GM21576 (cell line): Measurements from ENCODE around the gene RFXANK.
"Not testable (repeated sequence)": the region's sequence is repeated elsewhere in the genome, so short reads cannot be mapped to it uniquely, and the experiment has no call there.

Experiments
- ATAC-seq: cut with Tn5 transposase; IDR thresholded peaks from one replicate; pipeline ENCODE4 v1.9.1; 2021; ENCODE audit warnings: mild to moderate bottlenecking, moderate library complexity; ENCODE audit not compliant: unreplicated experiment

The RFXANK gene

DNA sequence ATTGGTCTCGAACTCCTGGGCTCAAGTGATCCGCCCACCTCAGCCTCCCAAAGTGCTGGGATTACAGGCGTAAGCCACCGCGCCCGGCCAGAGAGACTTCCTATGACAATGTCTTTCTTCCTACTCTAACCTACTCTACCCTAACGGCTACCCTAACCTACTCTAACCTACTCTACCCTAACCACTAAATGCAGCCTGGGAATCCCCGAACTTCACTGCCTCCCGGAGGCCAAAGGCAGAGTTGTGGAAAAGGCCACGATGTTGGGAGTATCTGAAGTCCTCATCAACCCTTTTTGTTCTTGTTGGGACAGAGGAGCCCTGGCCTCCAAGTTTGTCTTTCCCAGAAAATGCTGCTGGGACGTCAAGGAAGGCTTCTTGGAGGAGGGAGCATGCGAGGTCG lies 12.1 kb downstream of the RFXANK start:
- no peak for ATAC-seq

DNA sequence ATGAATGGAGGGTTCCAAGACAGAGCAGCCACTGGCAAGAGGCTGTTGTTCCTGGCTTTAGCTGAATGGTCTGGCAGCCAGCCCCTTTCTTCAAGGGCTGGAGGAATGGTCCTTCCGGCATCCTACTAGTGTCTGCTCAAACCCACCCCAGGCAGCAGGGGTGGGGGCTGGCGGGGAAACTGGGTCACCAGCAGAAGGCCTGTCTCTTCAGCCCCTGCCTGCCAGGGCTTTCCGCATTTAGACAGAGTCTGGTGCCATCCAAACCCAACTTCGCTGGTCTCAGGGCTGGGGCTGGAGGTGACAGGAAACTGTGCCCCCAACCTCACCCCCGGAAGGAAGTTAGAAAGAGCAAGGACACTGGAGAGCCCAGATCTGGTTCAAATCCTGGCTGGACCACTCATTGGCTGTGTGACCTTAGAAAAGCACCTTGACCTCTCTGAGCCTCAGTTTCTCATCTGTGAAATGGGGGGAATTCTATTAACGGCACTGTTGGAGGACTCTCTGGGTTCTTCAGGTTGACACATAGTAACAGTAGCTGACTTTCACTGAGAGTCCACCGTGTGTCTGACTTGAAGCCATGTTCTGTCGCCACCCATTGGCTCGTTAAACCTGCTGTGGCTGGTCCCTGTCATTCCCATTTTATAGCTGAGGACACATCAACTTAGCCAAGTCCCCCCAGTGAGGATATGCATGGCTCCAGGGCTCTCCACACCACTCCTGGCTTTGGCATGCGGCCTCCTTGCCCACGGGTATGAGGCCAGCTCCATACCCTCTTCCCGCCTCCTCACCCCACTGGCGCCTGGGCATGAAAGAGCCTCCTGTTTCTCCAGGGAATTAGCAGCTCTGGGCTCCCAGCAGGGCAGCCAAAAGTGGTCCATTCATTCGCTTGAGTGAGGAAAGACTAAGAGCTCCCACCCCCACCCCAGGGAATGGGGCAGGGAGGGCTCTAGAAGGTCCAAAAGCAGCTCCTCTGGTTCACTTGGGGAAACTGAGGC lies 13.7 kb downstream of the RFXANK start:
- no peak for ATAC-seq

DNA sequence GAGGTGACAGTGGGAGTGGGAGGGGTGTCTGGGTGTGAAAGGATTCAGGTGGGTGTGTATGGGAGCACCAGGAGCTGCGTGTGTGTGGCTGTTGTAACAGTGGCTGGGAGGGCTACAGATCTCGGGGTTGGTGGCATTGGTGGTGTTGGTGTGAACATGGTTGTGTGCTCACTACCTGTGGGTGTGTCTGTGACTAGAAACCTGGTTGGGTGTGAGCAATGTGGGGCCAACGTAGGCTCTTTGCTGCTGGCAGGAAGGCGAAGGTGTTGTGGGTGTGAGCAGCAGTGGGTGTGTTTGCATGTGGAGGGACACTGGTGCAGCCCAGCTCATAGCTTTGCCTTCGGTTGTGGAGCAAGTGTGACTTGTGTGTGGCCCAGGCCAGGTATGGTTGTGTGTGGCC lies 14.9 kb downstream of the RFXANK start:
- ATAC-seq = no peak

- no peak for ATAC-seq
Observed at GRCh38 chr19:19207637-19208572, 15.8 kb downstream of the RFXANK start.

GRCh38 chr19:19209372-19209771 lies 17.3 kb downstream of the RFXANK start:
- ATAC-seq = no peak

DNA sequence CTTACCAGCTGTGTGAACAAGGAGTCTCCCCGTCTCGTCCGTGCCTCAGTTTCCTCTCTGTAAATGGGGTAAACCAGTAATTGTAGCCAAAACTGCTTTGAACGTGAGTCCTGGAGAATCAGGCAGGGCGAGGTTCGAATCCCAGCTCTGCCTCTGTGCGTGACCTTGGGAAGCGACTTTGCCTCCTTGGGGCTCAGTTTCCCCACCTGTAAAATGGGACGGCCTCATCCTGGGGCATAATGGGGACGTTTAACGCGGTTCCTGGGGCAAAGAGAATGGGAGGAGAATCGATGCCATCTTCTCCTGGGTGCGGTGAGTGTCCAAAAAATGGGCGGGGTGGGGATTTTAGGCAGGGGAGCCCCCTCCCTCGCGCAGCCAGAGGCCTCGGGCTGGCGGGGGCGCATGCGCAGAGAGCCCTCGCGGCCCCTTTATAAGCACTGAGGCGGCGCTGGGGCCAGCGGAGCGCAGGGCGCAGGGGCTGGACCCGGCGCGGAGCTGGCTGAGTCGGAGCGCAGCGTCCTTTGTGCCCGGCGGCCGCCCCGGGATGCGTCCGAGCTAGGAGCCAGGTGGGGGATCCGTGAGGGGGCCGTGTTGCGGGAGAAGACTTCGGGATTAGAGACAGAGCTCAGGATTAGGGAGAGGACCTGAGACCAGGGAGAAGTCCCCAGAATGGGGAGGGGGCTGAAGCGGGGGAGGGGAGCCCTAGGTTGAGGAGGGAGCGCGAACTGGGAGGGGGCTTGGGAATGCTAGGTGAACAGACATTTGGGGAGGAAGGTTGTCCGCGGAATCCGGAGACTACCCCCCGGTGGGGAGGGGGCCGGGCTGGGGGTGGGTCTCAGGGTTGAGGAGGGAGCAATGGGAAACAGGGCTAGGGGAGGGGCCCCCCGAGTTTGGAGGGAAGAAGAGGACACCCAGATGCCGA lies 19.7 kb downstream of the RFXANK start, which contains the start of gene NCAN:
Gene NCAN, plus strand, starts transcription at position 460 of the 922 bp plus-strand sequence. CDS start 4,996 bp downstream, outside the sequence.
- ATAC-seq = no peak

DNA sequence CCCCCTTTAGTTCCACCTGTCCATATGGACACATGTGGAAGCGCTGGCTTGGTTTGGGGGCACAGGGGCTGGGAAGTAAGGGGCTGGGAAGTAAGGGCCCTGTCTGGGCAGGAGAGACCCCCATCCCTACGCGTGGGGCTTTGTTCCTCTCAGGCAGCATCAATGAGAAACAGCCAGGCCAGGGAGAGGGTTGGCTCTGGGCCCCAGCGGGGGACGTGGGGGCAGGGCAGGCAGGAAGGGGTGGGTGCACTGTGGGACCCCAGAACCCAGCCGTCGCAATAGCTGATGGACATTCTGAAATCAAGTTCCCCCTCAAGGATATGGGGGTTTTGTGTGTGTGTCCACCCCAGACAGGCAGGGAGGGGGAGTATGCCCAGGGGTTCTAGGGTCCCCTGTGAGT lies 20.9 kb downstream of the RFXANK start:
- ATAC-seq = no peak

DNA sequence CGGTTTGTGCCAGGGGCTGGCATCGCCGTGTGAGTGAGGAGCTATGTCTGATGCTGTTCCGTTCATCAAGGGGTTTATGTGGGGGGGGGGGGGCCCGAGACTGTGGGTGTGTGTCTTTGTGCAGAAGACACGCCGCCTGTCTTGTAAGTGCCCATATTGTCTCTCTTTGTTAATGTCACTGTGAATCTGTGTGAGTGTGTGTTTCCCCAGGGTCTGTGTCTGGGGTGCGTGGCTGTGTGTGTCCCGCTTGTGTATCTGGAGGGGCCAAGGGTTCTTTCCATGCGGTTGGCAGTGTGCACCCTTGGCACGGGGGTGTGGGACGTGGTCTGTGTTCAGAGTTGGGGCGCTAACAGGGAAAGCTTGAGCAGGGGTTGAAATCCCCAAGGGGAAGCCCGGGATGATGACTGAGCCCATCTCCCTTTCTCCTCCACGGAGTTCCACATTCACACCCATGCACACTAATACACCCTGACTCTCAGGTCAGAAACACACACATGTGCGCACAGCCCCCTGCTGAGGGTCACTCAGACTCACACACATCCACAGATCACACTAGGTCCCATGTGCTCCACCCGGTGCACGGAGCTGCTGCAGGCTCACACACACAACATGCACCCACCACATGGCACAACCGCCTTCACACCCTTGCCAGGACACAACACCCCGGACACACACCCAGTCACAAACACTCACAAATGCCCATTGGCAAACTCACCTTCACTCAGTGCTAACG lies 21.5 kb downstream of the RFXANK start:
- no peak for ATAC-seq

DNA sequence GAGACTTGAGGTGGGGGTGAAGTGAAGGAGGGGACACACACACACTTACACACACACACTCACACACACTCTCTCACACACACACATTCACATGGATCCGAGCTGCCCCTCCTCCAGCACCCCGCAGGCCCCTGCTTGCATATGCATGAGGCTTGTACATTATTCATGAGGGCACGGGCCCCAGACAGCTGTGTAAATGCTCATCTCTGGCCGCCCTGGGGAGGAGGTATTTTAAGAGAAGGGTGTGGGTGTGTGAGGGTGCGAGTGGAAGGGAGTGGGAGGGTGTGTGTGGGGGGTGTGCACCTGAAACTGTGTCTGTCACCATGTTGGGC lies 22.1 kb downstream of the RFXANK start:
- no peak for ATAC-seq

DNA sequence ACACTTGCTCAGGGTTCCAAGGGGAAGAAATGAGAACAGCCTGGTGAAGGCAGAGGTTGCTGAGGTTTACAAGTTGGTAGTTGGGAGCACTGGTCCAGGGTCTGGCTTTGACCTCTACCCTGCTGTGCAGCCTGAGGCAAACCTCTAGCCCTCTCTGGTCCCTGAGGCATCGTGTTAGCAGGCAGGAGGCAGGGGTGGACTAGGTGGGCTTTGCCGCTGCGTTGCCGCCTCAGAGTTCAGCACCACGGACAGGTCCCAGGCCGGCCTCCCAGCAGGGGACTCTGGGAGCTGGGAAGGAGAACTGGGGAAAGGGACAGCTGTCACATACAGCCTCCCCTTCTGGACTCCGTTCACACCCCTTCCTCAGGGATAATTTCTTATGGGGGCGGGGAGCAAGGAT lies 22.8 kb downstream of the RFXANK start:
- ATAC-seq = no peak

DNA sequence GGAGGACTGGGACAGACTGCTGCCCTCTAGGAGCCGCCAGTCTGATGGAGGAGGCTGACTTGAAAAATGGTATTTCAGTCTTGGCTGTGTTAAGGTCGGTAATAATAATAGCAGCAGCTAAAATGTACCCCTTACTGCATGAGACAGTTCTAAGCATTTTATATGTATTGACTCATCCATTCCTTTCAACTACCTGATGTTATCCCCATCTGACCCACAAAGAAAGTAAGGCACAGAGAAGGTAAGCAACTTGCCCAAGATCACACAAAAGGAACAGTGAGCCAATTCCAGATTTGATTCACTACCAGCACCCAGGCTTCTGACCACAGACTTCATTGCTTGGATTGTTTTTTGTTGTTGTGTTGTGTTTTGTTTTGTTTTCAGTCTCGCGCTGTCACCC lies 23.7 kb downstream of the RFXANK start:
- no peak for ATAC-seq

GRCh38 chr19:19217099-19217498 lies 25.0 kb downstream of the RFXANK start:
- no peak for ATAC-seq

DNA sequence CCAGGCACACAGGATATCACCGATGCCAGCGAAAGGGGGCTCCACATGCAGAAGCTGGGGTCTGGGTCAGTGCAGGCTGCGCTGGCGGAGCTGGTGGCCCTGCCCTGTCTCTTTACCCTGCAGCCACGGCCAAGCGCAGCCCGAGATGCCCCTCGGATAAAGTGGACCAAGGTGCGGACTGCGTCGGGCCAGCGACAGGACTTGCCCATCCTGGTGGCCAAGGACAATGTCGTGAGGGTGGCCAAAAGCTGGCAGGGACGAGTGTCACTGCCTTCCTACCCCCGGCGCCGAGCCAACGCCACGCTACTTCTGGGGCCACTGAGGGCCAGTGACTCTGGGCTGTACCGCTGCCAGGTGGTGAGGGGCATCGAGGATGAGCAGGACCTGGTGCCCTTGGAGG lies 26.9 kb downstream of the RFXANK start:
- no peak for ATAC-seq

DNA sequence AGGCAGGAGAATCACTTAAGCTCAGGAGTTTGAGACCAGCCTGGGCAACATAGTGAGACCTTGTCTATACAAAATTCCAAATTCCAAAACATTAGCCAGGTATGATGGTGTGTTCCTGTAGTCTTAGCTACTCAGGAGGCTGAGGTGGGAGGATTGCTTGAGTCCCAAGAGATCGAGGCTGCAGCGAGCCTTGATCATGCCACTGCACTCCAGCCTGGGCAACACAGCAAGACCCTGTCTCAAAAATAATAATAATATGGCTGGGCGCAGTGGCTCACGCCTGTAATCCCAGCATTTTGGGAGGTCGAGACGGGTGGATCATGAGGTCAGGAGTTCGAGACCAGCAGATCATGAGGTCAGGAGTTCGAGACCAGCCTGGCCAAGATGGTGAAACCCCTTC lies 28.9 kb downstream of the RFXANK start:
- ATAC-seq = not testable (repeated sequence)

DNA sequence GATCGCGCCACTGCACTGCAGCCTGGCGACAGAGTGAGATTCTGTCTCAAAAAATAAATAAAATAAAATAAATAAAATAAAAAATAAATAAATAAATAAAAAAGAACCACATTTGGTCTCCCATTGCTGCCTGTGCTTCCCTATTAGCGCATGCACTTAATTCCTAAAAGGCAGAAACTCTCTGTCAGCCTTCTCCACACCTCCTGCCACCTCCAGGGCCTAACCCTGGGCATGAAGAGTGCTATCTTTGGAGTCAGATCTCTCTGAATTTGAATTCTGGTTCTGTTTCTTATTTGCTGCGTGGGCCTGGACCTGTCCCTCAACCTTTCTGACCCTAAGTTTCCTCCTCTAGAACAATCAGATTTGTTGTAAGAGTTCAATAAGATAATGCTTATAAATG lies 31.0 kb downstream of the RFXANK start:
- no peak for ATAC-seq

GRCh38 chr19:19223636-19224035 lies 31.6 kb downstream of the RFXANK start:
- ATAC-seq = no peak

- no peak for ATAC-seq
Observed at GRCh38 chr19:19224150-19224851, 32.2 kb downstream of the RFXANK start.

- no peak for ATAC-seq
Observed at GRCh38 chr19:19224852-19225494, 32.9 kb downstream of the RFXANK start.

DNA sequence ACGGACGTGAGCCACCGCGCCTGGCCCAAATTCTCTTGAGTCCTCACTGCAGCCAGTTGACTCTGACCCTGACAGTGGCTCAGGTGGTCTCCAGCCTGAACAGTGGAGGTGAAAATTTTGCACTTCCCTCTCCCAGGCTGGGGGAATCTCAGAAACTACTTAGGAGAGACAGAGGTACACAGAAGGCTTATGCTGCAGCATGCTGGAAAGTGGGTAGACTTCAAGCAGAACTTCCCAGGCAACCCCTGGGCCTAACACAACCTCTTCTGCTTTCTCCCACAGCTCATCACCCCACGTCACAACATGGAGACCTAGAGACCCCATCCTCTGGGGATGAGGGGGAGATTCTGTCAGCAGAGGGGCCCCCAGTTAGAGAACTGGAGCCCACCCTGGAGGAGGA lies 34.1 kb downstream of the RFXANK start:
- no peak for ATAC-seq
